Stimulated activated CD4-positive, alpha-beta T cell treated with anti-CD3 and anti-CD28 coated beads, Interleukin-4, amount 100 ng/mL, for 48 hours (primary cell): ENCODE data around the gene SPATA31D4.

Source experiments
- DNase-seq, 2 donors: peaks; one replicate each; pipeline ENCODE4 v3.0.0-alpha.2; 2020; ENCODE audit warnings: low read depth in 2 of 2

Gene SPATA31D4

GRCh38 chr9:81964218-81965171 lies 36.3 kb downstream of the SPATA31D4 start:
- DNase-seq = no peak

GRCh38 chr9:81968026-81968425 lies 39.8 kb downstream of the SPATA31D4 start:
- no peak for DNase-seq

- no peak for DNase-seq
These were observed 41.7 kb downstream of the SPATA31D4 start for GRCh38 chr9:81969971-81970370.

- no peak for DNase-seq
These were observed 43.5 kb downstream of the SPATA31D4 start for GRCh38 chr9:81971727-81972126.

- DNase-seq = no peak
These were observed 46.5 kb downstream of the SPATA31D4 start for GRCh38 chr9:81974764-81975163.

GRCh38 chr9:81976351-81976750 lies 48.1 kb downstream of the SPATA31D4 start:
- DNase-seq = no peak

- no peak for DNase-seq
These were observed 51.0 kb downstream of the SPATA31D4 start for GRCh38 chr9:81979196-81979595.

GRCh38 chr9:81980568-81980967 lies 52.3 kb downstream of the SPATA31D4 start:
- no peak for DNase-seq

GRCh38 chr9:81981883-81982282 lies 53.7 kb downstream of the SPATA31D4 start:
- DNase-seq = no peak
